KOPT-K1 (cell line): ENCODE measurements around the gene COLEC11.

Experiments used
- H3K27ac ChIP-seq: fragments of 200-600 bp; sonication (generic); 2 replicates; pipeline ENCODE4 v1.5.1; 2016; ENCODE audit warnings: antibody characterized with exemption, mild to moderate bottlenecking, low read depth, low read length; ENCODE audit not compliant: poor library complexity, severe bottlenecking
- H3K36me3 ChIP-seq: fragments of 200-600 bp; sonication (generic); 2 replicates; pipeline ENCODE4 v1.5.1; 2017; ENCODE audit warnings: antibody characterized with exemption, mild to moderate bottlenecking, low read length, moderate library complexity; ENCODE audit not compliant: insufficient read depth
- H3K9me3 ChIP-seq: fragments of 200-600 bp; sonication (generic); 2 replicates; pipeline ENCODE4 v1.5.1; 2017; ENCODE audit warnings: antibody characterized with exemption, low read length, mild to moderate bottlenecking; ENCODE audit not compliant: insufficient read depth, poor library complexity, severe bottlenecking

COLEC11 gene

DNA sequence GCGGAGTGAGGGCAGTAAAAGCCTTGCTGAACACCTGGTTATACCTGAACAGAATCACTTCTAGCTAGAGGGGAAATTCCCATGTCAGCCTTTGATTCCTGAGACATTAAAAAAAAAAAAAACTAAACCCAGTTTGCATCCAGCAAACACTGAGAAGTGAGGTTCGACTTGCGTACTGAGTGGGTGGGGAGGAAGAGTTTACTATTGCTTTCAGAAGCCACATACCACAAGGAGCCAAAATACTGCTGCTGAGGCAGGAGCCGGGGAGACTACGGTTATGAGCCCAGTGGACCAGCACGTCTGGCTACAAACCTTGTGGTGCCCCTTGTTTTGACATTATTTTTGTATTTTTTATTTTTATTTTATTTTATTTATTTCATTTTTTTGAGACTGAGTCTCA is 2.7 kb downstream of the COLEC11 start:
- no peaks in the 10 kb centered on the region for H3K9me3 ChIP-seq

DNA sequence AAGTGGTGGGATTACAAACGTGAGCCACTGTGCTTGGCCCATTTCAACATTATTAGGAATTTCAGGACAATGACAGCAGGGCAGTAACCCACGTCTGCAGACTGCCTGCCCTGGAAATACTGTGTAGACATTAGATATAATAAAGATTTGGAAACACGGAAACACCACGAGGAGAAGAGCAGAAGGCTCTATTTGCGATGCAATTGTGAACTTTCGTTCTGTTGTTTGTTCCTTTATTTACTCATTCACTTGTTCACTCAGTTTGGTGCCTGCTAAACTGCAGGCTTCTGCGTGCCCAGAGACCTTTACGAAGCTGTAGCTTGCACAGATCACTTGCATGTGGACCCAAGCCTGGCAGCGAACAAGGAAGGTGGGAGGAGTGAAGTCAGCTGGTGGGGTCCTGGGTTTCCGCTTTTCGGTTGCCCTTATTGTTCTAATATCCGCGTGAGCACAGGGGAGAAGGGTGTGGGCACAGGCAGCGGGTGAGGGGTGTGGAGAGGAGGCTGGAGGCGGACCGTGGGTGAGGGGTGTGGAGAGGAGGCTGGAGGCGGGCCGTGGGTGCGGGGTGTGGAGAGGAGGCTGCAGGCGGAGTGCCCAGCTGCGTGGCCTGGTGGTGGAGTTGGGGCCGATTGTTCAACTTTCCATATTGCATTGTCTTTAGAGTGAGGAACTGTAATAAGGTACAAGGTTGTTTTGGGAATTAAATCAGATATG is 3.4 kb downstream of the COLEC11 start:
- H3K36me3 ChIP-seq = no peaks in the 10 kb centered on the region
- H3K27ac ChIP-seq = no peak overlapping the region
- H3K9me3 ChIP-seq = no peaks in the 10 kb centered on the region

More for the DNA sequence above, 2.7 kb downstream of the COLEC11 start:
- Histone ChIP-seq H3K27ac (no peak overlapping the region), H3K36me3 (no peaks in the 10 kb centered on the region)

DNA sequence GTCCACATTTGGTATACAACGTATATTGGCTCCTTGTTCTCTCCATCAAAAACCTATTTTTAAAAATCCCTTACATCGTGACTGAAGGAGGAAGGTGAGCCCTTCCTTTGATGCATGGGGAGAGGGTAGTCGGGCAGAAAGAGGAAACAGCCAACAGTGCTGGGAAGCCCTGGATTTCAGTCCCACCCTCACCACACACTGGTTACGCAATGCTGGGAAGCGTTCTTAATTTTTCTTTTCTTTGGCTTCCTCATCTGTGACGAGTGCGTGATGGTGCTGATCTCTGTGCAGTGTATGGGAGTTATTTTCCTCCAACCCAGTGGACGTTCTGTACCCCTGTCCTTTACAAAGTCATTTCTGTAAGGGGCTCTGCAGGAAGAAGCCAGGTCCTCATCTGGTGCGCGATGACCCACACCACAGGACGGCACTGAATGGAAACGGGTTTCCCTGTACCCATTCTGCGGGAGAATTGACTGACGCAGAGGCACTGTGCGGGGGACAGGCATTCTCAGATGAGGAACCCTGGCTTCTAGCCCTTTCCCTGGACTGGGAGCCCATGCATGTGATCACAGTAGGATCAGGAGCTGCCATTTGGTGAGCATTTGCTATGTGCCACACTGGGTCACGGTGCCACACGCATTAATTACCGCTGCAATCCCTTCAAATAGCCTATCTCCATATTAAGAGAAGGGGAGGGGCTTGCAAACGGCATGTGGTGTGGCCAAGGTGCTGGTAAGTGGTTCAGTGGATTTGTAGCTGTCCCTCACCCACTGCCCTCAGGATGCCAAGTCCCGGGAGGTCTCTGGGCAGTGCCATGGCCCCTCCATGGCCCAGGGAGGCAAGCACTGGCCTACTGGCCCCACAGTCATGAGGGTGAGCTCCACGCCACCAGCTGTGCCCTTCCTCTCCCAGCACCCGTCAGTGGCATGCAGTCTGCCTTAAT is 4.3 kb downstream of the COLEC11 start:
- no peaks in the 10 kb centered on the region for H3K9me3 ChIP-seq
- H3K36me3 ChIP-seq = no peaks in the 10 kb centered on the region
- no peak overlapping the region for H3K27ac ChIP-seq

DNA sequence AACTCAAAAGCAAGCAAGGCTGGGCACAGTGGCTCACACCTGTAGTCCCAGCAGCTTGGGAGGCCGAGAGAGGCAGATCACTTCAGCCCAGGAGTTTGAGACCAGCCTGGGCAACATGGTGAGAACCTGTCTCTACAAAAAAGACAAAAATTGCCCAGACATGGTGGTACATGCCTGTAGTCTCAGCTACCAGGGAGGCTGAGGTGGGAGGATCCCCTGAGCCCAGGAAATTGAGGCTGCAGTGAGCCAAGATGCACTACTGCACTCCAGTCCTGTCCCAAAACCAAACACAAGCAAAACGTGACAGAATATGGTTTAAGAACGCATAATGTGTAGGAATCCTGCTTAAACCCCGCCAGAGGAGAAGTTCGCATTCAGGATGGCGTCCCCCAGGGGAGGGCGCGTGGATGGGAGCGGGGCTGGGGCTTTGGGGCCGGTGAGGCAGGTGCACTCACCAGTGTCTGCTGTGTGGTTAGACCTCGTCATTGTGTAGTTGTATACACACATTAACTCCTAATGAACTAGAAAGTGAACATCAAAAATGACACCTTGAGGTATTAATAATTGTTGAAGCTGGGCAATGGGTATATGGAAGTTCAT is 5.4 kb downstream of the COLEC11 start:
- H3K27ac ChIP-seq = no peak overlapping the region
- H3K9me3 ChIP-seq = no peaks in the 10 kb centered on the region
- no peaks in the 10 kb centered on the region for H3K36me3 ChIP-seq

DNA sequence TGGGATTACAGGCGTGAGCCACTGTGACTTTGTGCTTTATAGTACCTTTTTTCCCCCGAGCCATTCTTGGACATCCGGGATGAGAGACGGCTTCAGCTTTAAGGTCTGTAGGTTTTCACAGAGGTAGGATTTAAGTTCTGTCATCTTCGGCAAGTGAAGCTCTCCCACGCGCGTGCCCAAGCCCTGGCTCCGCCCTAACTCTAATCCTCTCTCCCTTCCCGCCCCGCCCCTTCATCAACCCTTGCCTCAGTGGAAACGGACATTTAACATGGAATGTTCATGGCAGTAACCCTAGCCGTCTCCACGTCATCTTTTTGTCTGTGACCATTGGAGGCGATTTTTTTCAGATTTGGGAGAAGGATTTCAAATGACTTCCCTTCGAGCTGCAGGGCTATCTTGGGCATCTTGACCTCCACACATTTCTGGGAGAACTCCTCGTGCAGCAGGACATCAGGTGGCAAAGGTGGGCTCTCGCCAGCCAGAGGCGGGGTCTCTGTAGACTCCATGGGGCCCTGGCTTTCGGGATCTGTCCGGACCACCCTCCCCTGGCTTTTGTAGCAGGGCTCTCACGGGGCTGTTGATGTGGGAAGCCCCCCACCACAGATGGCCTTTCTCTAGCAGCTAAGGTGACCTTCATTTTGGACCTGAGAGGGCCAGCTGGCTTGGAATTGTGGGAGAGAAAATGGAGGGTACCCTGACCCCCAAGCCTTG is 6.8 kb downstream of the COLEC11 start:
- Histone ChIP-seq H3K9me3 (no peaks in the 10 kb centered on the region), H3K27ac (no peak overlapping the region)

DNA sequence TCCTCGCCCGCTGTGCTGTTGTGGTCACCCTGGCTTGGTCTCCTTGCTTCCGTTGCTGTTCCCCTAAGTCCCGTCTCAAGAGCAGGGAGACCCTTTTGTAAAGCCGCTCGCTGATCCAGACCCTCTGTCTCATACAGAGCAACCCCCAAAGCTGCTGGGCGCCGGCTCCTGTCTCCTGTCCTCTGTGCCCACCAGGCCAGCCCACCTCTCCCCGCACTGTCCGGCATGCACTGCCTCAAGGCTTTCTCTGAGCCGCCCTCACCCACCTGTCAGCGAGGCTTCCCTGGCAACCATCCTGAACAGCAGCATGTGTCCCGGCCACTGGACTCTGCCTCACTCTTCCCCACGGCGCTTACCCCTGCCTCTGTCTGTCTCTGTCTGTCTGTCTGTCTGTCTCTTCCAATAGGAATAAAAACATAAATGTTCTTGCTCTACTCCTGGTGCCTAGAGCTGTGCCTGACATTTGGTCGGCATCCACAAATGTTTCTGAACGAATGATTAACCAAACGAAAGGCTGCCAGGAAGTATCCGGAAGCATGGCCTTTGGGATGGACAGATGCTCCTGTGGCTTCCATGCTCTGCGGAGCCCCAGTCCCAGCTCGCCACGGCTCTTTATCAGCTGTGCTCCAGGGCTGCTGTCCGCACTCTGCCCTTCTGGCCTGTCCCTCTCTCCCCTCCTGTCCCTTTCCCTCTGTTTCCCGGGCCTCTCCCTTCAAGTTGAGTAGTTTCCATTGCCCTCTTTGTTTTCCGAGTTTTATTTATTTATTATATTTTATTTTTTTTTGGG is 7.8 kb downstream of the COLEC11 start:
- no peaks in the 10 kb centered on the region for H3K9me3 ChIP-seq
- H3K27ac ChIP-seq = no peak overlapping the region
- H3K36me3 ChIP-seq = no peaks in the 10 kb centered on the region

More for the DNA sequence above, 6.8 kb downstream of the COLEC11 start:
- no peaks in the 10 kb centered on the region for H3K36me3 ChIP-seq

DNA sequence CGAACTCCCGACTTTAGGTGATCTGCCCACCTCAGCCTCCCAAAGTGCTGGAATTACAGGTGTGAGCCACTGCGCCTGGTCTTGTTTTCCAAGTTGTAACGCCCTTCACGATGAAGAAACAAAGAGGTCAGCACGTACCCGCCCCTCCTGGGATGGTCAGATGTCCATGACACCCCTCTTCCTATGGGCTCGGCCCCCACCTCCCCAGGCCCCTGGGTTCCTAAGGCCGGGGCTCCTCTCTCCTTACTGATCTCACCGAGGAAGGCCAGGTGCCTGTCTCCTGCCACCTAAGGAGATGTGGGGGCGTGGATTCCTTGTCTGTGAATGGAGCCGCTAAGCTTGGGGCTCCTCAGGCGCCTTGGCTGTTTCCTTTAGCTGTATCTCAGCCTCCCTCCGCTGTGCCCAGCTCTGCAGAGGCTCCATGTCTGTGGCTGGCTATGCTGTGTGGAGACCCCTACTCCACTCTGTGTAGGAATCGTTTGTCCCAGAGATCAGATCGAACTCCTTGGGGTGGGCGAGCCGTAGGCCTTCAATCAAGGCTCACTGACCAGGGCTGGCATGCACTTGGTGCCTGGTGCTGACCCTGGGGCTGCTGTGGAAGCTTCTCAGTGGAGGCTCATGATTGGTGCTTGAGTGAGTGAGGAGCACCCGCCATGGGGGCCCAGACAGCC is 8.8 kb downstream of the COLEC11 start:
- Histone ChIP-seq H3K36me3 (no peaks in the 10 kb centered on the region), H3K9me3 (no peaks in the 10 kb centered on the region), H3K27ac (no peak overlapping the region)

DNA sequence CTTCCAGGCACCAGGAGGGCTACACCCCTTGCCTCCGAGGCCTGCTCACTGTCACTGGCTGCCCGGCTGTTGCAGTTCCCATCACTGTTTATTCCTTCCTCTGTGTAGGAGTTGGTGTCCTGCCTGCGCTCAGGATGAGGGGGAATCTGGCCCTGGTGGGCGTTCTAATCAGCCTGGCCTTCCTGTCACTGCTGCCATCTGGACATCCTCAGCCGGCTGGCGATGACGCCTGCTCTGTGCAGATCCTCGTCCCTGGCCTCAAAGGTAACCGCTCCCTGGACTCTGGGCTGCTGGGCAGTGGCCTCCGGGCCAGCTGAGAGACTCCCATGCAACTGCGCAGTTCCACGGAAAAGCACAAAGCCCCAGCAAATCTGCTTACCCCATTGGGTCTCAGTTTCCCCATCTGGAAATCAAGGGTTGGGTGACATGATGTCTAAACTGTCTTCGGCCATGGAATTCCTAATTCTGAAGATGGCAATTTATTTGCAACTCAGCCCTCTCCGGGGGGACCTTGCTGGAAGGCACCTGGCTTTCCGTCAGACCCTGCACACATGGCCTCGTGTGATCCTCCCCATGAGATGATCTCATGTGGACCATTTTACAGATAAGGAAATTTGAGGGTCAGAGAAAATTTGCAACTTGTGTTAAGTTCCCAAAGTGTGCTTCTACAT is 9.4 kb downstream of the COLEC11 start:
- no peak overlapping the region for H3K27ac ChIP-seq
- no peaks in the 10 kb centered on the region for H3K36me3 ChIP-seq
- H3K9me3 ChIP-seq = no peaks in the 10 kb centered on the region

DNA sequence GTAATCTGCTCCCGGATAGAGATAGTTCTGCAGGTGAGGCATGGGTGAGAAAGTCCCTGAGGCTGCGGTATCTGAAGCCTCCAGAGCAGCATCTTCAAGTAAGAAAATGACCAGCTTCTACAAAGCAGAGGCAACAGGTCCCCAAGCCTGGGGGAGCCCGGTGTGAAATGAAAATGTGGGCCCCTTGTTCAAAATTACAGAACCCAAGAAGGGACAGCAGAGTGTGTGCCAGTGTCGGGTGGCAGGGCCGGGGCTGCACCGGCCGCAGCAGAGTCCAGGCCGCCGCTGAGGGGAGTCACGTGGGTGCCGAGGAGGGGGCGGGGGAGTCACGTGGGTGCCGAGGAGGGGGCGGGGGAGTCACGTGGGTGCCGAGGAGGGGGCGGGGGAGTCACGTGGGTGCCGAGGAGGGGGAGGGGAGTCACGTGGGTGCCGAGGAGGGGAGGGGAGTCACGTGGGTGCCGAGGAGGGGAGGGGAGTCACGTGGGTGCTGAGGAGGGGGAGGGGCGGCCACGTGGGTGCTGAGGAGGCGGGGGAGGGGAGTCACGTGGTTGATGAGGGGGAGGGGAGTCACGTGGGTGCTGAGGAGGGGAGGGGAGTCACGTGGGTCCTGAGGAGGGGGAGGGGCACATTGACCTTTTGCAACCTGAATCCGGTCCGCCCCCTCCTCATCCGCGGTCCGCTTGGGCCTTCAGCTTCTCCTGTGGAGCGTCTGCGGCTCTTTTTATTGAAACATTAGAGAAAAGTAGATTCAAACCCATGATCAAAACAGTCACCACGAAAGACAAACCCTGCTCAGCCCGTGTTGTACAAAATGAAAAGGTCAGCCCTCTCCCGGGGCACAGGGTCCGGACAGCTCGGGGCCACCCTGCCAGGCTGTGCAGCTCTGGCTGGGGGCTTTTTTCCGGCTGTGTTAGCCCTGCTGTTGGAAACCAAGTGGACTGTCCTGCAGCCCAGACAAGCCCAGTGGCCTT is 10.4 kb downstream of the COLEC11 start:
- Histone ChIP-seq H3K36me3 (no peaks in the 10 kb centered on the region), H3K9me3 (no peaks in the 10 kb centered on the region), H3K27ac (no peak overlapping the region)

DNA sequence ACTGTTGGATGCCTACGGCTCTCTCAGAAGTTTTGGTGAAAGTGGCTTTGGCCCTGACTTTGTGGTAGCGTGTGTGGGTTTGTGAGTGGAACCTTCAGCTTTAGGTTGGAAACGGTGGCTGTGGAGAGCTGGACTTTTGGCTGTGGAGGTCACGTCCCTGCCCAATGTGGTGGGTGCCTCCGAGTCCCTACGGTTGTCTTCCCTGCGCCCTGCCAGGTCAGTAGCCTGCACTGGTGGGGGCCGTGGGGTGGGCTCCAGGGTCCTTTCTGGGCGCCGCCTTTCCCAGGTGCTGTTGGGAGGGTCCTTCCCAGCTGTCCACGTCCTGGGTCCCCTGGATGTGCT is 11.1 kb downstream of the COLEC11 start:
- H3K36me3 ChIP-seq = no peaks in the 10 kb centered on the region
- no peak overlapping the region for H3K27ac ChIP-seq
- no peaks in the 10 kb centered on the region for H3K9me3 ChIP-seq

DNA sequence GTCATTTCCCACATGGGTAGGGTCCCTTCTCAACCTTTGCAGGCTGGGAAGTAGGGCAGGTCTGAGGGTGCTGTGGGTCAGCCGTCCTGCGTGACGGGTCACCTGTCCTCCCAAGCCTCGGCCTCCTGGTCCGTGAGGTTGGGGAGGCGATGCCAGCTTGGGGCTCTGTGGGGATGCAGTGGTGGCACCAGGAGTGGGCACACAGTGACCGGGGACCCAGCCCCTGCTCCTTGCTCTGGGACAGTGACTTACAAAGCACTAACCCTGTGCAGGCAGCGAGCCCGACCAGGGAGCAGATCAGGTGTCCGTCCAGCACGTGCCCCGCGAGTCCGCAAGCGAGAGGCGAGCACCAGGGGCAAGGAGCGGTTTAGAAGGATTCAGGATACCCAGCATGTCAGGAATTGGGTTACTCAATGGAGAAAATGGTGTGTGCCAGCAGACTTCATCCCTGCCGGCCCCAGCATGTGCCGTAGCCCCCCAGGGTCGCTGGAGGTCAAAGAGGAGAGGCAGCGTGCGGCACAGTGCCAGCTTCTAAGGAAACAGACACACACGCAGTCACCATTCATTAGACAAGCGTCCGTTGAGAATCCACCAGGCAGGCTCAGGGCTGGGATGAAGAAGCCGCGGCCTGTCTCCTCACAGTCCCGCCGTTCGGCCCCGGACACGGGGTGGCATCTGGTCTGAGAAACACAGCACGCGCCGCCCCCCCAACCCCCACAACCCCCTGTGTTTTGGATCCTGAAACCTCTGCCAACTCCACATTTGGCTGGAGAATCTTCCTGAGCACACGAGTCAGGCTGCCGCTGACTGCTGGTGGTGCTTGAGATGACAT is 11.7 kb downstream of the COLEC11 start:
- Histone ChIP-seq H3K36me3 (no peaks in the 10 kb centered on the region), H3K9me3 (no peaks in the 10 kb centered on the region), H3K27ac (no peak overlapping the region)
